Suprapubic skin (tissue), 4 donors: ENCODE measurements around the gene VWF. TPM values are rescaled to one million over a fixed set of nuclear protein-coding genes. Genes with fewer than 3 reads are reported as not detected.

Experiments
- DNase-seq, 2 donors: peaks; one replicate each; pipeline ENCODE4 v3.0.0-alpha.2; 2019; ENCODE audit warnings: low spot score in 2 of 2
- H3K27ac ChIP-seq: fragments of 200-600 bp; sonication (generic); one replicate; pipeline ENCODE4 v1.5.1; 2019
- H3K27me3 ChIP-seq: fragments of 200-600 bp; sonication (generic); one replicate; pipeline ENCODE4 v1.5.1; 2019
- H3K36me3 ChIP-seq: fragments of 200-600 bp; sonication (generic); one replicate; pipeline ENCODE4 v1.5.1; 2019
- H3K4me1 ChIP-seq: fragments of 200-600 bp; sonication (generic); one replicate; pipeline ENCODE4 v1.5.1; 2019
- H3K4me3 ChIP-seq: fragments of 200-600 bp; sonication (generic); one replicate; pipeline ENCODE4 v1.5.1; 2019; ENCODE audit warnings: mild to moderate bottlenecking
- H3K9me3 ChIP-seq: fragments of 200-600 bp; sonication (generic); one replicate; pipeline ENCODE4 v1.5.1; 2019
- EP300 ChIP-seq: sonication (generic); formaldehyde crosslinking; IDR thresholded peaks from one replicate; pipeline ENCODE4 v1.6.1; 2017; ENCODE audit warnings: antibody characterized with exemption
- POLR2A ChIP-seq, 2 donors: fragments of 450-650 bp; IDR thresholded peaks; one replicate each; pipeline ENCODE4 v1.6.1; 2017; ENCODE audit warnings: antibody characterized with exemption in 2 of 2, mild to moderate bottlenecking in 2 of 2, moderate library complexity in 2 of 2
- POLR2AphosphoS5 ChIP-seq, 3 donors: sonication (generic); formaldehyde crosslinking; IDR thresholded peaks; one replicate each; pipeline ENCODE4 v1.6.1; 2017; ENCODE audit warnings: antibody characterized with exemption in 3 of 3
- WGBS: methylation state at CpG from one replicate; pipeline ENCODE4 v1.1.5; 2018; 5-methylcytosine and 5-hydroxymethylcytosine counted together
- total RNA-seq, 4 donors: library from RNA; depleted of rRNA; stranded (reverse); fragments of >200 nt; gene quantifications; one replicate each; pipeline ENCODE4 v1.1.0, GENCODE V29; 2016
- TF ChIP-seq, protein P1 (sequence below), 2 donors: fragments of 200-600 bp in 1 of 2; fragments of 450-650 bp in 1 of 2; sonication (generic) in 1 of 2; IDR thresholded peaks; one replicate each; pipeline ENCODE4 v1.5.1; 2016 to 2019; ENCODE audit warnings: antibody characterized with exemption in 2 of 2, mild to moderate bottlenecking in 1 of 2, moderate library complexity in 1 of 2

The VWF gene
- total RNA-seq: 10 to 100 TPM; 35.5 to 91.7 (median 61.7) TPM

DNA sequence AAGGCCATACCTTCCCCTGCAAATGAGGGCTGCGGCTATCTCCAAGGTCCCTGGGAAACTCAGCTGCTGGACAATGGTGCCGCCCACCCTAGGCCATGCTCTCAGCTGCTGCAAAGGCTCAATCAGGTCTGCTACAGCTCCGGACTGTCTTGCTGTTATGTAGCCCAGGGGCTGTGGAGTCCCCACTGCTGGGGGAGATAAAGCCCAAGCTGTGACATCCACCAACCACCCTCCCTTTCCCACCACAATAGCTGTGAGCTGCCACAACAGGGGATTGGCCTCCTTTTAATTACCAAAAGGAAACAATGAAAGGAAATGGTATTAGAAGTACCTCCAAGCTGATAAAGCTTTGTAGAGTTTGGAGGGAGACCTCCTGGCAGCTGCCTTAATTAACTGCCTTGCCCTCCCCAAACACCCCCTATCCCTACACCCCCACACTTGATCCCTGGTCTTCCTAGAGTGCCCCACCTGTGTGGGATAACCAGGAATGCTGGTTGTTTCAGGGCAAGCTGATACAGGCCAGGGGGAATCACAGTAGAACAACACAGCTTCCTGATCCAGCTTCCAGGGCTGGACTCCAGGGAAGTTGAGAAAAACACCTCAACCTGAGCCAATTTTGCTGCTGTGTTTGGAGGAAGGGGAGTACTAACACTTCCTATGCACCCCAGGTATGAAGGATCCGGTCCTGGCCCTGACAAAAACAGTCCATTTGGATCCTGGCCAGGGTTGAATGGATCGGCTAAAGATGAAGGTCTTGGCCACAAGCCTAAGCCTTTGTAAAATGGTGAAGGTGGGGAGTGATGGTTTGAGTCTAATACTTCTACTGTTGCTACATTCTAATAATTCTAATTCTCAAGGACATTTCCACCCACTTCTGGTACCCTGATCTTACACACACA is at the start of gene VWF:
TSS of gene VWF (minus strand) at position 260 of the 899 bp plus-strand sequence. CDS start 1,474 bp downstream, outside the sequence.
- Histone ChIP-seq H3K4me1 (peaks cover 18% of the 10 kb centered on the region), H3K9me3 (no peaks in the 10 kb centered on the region), H3K27ac (peak within 1 kb of the TSS; percentile 29), H3K4me3 (peak within 1 kb of the TSS; percentile 36), H3K36me3 (no peaks in the 10 kb centered on the region), H3K27me3 (no peaks in the 10 kb centered on the region)
- TF ChIP-seq EP300 (no peak), POLR2A (IDR thresholded peaks at IDR 0.05) (no peak), POLR2AphosphoS5 (IDR thresholded peaks at IDR 0.05) (no peak)
- TF ChIP-seq, protein P1, sequence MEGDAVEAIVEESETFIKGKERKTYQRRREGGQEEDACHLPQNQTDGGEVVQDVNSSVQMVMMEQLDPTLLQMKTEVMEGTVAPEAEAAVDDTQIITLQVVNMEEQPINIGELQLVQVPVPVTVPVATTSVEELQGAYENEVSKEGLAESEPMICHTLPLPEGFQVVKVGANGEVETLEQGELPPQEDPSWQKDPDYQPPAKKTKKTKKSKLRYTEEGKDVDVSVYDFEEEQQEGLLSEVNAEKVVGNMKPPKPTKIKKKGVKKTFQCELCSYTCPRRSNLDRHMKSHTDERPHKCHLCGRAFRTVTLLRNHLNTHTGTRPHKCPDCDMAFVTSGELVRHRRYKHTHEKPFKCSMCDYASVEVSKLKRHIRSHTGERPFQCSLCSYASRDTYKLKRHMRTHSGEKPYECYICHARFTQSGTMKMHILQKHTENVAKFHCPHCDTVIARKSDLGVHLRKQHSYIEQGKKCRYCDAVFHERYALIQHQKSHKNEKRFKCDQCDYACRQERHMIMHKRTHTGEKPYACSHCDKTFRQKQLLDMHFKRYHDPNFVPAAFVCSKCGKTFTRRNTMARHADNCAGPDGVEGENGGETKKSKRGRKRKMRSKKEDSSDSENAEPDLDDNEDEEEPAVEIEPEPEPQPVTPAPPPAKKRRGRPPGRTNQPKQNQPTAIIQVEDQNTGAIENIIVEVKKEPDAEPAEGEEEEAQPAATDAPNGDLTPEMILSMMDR (IDR thresholded peaks at IDR 0.05): no peak
- DNase-seq: peak in 1 of 2 donors; percentile 42
- 30% methylated on average over 2 of the region's 5 CpGs for WGBS

DNA sequence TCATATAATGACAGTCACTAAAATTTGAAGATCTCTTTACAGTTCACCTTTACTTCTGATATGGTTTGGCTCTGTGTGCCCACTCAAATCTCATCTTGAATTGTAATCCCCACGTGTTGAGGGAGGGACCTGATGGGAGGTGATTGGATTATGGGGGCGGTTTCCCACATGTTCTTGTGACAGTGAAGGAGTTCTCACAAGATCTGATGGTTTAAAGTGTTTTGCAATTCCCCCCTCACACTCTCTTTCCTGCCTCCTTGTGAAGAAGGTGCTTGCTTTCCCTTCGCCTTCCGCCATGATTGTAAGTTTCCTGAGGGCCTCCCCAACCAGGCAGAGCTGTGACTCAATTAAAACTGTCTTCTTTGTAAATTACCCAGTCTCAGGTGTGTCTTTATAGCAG is 48.4 kb upstream of the VWF start:
- DNase-seq: no peak

DNA sequence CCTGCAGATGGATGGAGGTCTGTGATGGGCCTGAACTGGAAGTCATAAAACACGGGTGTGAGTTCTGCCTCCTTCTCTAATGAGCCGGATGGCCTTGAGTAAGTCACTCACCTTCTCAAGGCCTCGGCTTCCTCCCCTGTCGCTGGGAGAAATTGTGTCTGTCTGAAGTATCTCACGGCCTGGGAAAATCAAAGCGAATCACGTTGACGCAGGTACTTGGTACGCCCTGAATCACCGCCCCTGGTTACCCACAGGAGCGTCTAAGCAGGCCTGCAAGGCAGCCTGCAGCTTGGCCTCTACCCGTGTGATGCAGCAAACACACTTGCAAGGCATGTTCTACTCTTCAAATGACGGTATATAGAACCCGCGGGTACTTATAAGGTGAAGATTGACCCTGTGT is 47.6 kb upstream of the VWF start:
- no peaks in the 10 kb centered on the region for H3K36me3 ChIP-seq
- WGBS: 93% methylated on average over 11 of the region's 15 CpGs
- H3K27ac ChIP-seq: no peak overlapping the region
- TF ChIP-seq EP300: no peak
- TF ChIP-seq POLR2AphosphoS5 (IDR thresholded peaks at IDR 0.05): no peak
- TF ChIP-seq POLR2A (IDR thresholded peaks at IDR 0.05): no peak
- TF ChIP-seq, protein P1 (IDR thresholded peaks at IDR 0.05): no peak
- H3K27me3 ChIP-seq: no peaks in the 10 kb centered on the region
- peaks cover 14% of the 10 kb centered on the region for H3K4me1 ChIP-seq
- no peak overlapping the region for H3K4me3 ChIP-seq
- no peaks in the 10 kb centered on the region for H3K9me3 ChIP-seq
- no peak for DNase-seq

More for the DNA sequence above, 48.4 kb upstream of the VWF start:
- no peak overlapping the region for H3K4me3 ChIP-seq
- no peaks in the 10 kb centered on the region for H3K9me3 ChIP-seq
- no peak overlapping the region for H3K27ac ChIP-seq
- TF ChIP-seq POLR2AphosphoS5 (IDR thresholded peaks at IDR 0.05): no peak
- TF ChIP-seq, protein P1 (IDR thresholded peaks at IDR 0.05): no peak
- no peak for TF ChIP-seq POLR2A (IDR thresholded peaks at IDR 0.05)
- no peak for TF ChIP-seq EP300
- no peaks in the 10 kb centered on the region for H3K36me3 ChIP-seq
- 85% methylated on average over 4 of the region's 4 CpGs for WGBS
- no peaks in the 10 kb centered on the region for H3K27me3 ChIP-seq
- peaks cover 6% of the 10 kb centered on the region for H3K4me1 ChIP-seq

- WGBS: 85% methylated on average over 20 of the region's 21 CpGs
- no peaks in the 10 kb centered on the region for H3K27me3 ChIP-seq
- H3K4me3 ChIP-seq: no peak overlapping the region
- no peak for DNase-seq
- no peaks in the 10 kb centered on the region for H3K9me3 ChIP-seq
- H3K27ac ChIP-seq: no peak overlapping the region
- no peaks in the 10 kb centered on the region for H3K36me3 ChIP-seq
- H3K4me1 ChIP-seq: peaks cover 17% of the 10 kb centered on the region
- no peak for TF ChIP-seq EP300
- peak in 1 of 3 donors; percentile 16 for TF ChIP-seq POLR2AphosphoS5 (IDR thresholded peaks at IDR 0.05)
Observed at GRCh38 chr12:6171409-6172015, 47.0 kb upstream of the VWF start.

GRCh38 chr12:6167327-6168280 is 43.1 kb upstream of the VWF start:
- Histone ChIP-seq H3K36me3 (no peaks in the 10 kb centered on the region), H3K4me3 (no peak overlapping the region), H3K9me3 (no peaks in the 10 kb centered on the region), H3K27ac (peak overlapping the region; percentile 70), H3K27me3 (no peaks in the 10 kb centered on the region), H3K4me1 (peaks cover 17% of the 10 kb centered on the region)
- DNase-seq: peak in 1 of 2 donors; percentile 80
- 63% methylated on average over 15 of the region's 17 CpGs for WGBS
- TF ChIP-seq POLR2A (IDR thresholded peaks at IDR 0.05) (no peak), POLR2AphosphoS5 (IDR thresholded peaks at IDR 0.05) (no peak)
- TF ChIP-seq, protein P1 (IDR thresholded peaks at IDR 0.05): no peak
